ENCODE results near the gene RANGRF.

RANGRF gene

GRCh38 chr17:8320262-8320661, 31.8 kb downstream of the RANGRF start:
- ChIA-PET CTCF (no interaction called here), POLR2A (no interaction called here)
- TF ChIP-seq SUZ12 (IDR thresholded peaks at IDR 0.05): no peak
- no peak for TF ChIP-seq BHLHE40 (IDR thresholded peaks at IDR 0.05; ENCODE audit: borderline replicate concordance)
- no peak for TF ChIP-seq FOXK2 (IDR thresholded peaks at IDR 0.05)
- TF ChIP-seq PKNOX1 (IDR thresholded peaks at IDR 0.05): no peak
- TF ChIP-seq L3MBTL2 (conservative IDR thresholded peaks at IDR 0.05): no peak
- TF ChIP-seq FOXM1 (IDR thresholded peaks at IDR 0.05; ENCODE audit: borderline replicate concordance): no peak
- TF ChIP-seq LEF1 (IDR thresholded peaks at IDR 0.05; ENCODE audit: borderline replicate concordance): no peak
- no peak for TF ChIP-seq CTBP1 (IDR thresholded peaks at IDR 0.05; ENCODE audit: borderline replicate concordance)
- no peak for TF ChIP-seq ZNF384 (IDR thresholded peaks at IDR 0.05)
- TF ChIP-seq ELF4 (IDR thresholded peaks at IDR 0.05): no peak
- no peak for TF ChIP-seq NFRKB (IDR thresholded peaks at IDR 0.05)
- TF ChIP-seq FOXA1 (IDR thresholded peaks at IDR 0.05): no peak
- no peak for TF ChIP-seq TARDBP (IDR thresholded peaks at IDR 0.05)
- no peak for TF ChIP-seq HDGF (IDR thresholded peaks at IDR 0.05; ENCODE audit: borderline replicate concordance)
- TF ChIP-seq SP1 (IDR thresholded peaks at IDR 0.05): no peak
- TF ChIP-seq ARNT (IDR thresholded peaks at IDR 0.05): no peak
- DNase-seq (ENCODE audit: extremely low spot score): no peak

- ChIA-PET CTCF (no interaction called here), POLR2A (interaction anchor here (1.2 kb wide), 1 partner anchor 32 kb away, joined by 3 read pairs; the partner anchor contains the start of gene RANGRF)
- DNase-seq (ENCODE audit: extremely low spot score): no peak
- TF ChIP-seq FOXM1 (IDR thresholded peaks at IDR 0.05; ENCODE audit: borderline replicate concordance) (no peak), SUZ12 (IDR thresholded peaks at IDR 0.05) (no peak), FOXK2 (IDR thresholded peaks at IDR 0.05) (no peak), ELF4 (IDR thresholded peaks at IDR 0.05) (no peak), ZNF384 (IDR thresholded peaks at IDR 0.05) (no peak), TARDBP (IDR thresholded peaks at IDR 0.05) (no peak), LEF1 (IDR thresholded peaks at IDR 0.05; ENCODE audit: borderline replicate concordance) (no peak)
These were observed 32.5 kb downstream of the RANGRF start for GRCh38 chr17:8320990-8321389.

GRCh38 chr17:8322061-8322460, 33.6 kb downstream of the RANGRF start:
- TF ChIP-seq PKNOX1 (IDR thresholded peaks at IDR 0.05) (no peak), ARNT (IDR thresholded peaks at IDR 0.05) (no peak), ZNF384 (IDR thresholded peaks at IDR 0.05) (no peak), L3MBTL2 (conservative IDR thresholded peaks at IDR 0.05) (no peak), ELF4 (IDR thresholded peaks at IDR 0.05) (no peak), FOXM1 (IDR thresholded peaks at IDR 0.05; ENCODE audit: borderline replicate concordance) (no peak)
- no peak for DNase-seq (ENCODE audit: extremely low spot score)
- CTCF ChIA-PET: no interaction called here
- POLR2A ChIA-PET: interaction anchor here (1.2 kb wide), 1 partner anchor 33 kb away, joined by 3 read pairs; the partner anchor contains the start of gene RANGRF

GRCh38 chr17:8324132-8324531, 35.7 kb downstream of the RANGRF start:
- POLR2A ChIA-PET: no interaction called here
- CTCF ChIA-PET: no interaction called here

GRCh38 chr17:8324923-8325322, 36.5 kb downstream of the RANGRF start:
- CTCF ChIA-PET: no interaction called here
- DNase-seq (ENCODE audit: extremely low spot score): no peak
- POLR2A ChIA-PET: interaction anchor here (0.9 kb wide), 1 partner anchor 77 kb away, joined by 3 read pairs; the partner anchor contains the start of gene CTC1

More at GRCh38 chr17:8324132-8324531, 35.7 kb downstream of the RANGRF start:
- DNase-seq (ENCODE audit: extremely low spot score): no peak
- TF ChIP-seq LEF1 (IDR thresholded peaks at IDR 0.05; ENCODE audit: borderline replicate concordance) (no peak), ELF4 (IDR thresholded peaks at IDR 0.05) (no peak), L3MBTL2 (conservative IDR thresholded peaks at IDR 0.05) (no peak), ZNF384 (IDR thresholded peaks at IDR 0.05) (no peak), PKNOX1 (IDR thresholded peaks at IDR 0.05) (no peak), NFRKB (IDR thresholded peaks at IDR 0.05) (no peak), SP1 (IDR thresholded peaks at IDR 0.05) (no peak), HDGF (IDR thresholded peaks at IDR 0.05; ENCODE audit: borderline replicate concordance) (no peak), BHLHE40 (IDR thresholded peaks at IDR 0.05; ENCODE audit: borderline replicate concordance) (no peak), ARNT (IDR thresholded peaks at IDR 0.05) (no peak), FOXM1 (IDR thresholded peaks at IDR 0.05; ENCODE audit: borderline replicate concordance) (no peak), SUZ12 (IDR thresholded peaks at IDR 0.05) (no peak), FOXA1 (IDR thresholded peaks at IDR 0.05) (no peak), FOXK2 (IDR thresholded peaks at IDR 0.05) (no peak), TARDBP (IDR thresholded peaks at IDR 0.05) (no peak), CTBP1 (IDR thresholded peaks at IDR 0.05; ENCODE audit: borderline replicate concordance) (no peak)

More at GRCh38 chr17:8324923-8325322, 36.5 kb downstream of the RANGRF start:
- TF ChIP-seq SUZ12 (IDR thresholded peaks at IDR 0.05) (no peak), FOXA1 (IDR thresholded peaks at IDR 0.05) (no peak), PKNOX1 (IDR thresholded peaks at IDR 0.05) (no peak), LEF1 (IDR thresholded peaks at IDR 0.05; ENCODE audit: borderline replicate concordance) (no peak), NFRKB (IDR thresholded peaks at IDR 0.05) (no peak), HDGF (IDR thresholded peaks at IDR 0.05; ENCODE audit: borderline replicate concordance) (no peak), ZNF384 (IDR thresholded peaks at IDR 0.05) (no peak), ELF4 (IDR thresholded peaks at IDR 0.05) (no peak), FOXK2 (IDR thresholded peaks at IDR 0.05) (no peak), SP1 (IDR thresholded peaks at IDR 0.05) (no peak), L3MBTL2 (conservative IDR thresholded peaks at IDR 0.05) (no peak), CTBP1 (IDR thresholded peaks at IDR 0.05; ENCODE audit: borderline replicate concordance) (no peak), TARDBP (IDR thresholded peaks at IDR 0.05) (no peak), FOXM1 (IDR thresholded peaks at IDR 0.05; ENCODE audit: borderline replicate concordance) (no peak)
